ENCODE measurements around the gene NKAIN2.
"Not testable (repeated sequence)": the region's sequence is repeated elsewhere in the genome, so short reads cannot be mapped to it uniquely, and the experiment has no call there.

The NKAIN2 gene

DNA sequence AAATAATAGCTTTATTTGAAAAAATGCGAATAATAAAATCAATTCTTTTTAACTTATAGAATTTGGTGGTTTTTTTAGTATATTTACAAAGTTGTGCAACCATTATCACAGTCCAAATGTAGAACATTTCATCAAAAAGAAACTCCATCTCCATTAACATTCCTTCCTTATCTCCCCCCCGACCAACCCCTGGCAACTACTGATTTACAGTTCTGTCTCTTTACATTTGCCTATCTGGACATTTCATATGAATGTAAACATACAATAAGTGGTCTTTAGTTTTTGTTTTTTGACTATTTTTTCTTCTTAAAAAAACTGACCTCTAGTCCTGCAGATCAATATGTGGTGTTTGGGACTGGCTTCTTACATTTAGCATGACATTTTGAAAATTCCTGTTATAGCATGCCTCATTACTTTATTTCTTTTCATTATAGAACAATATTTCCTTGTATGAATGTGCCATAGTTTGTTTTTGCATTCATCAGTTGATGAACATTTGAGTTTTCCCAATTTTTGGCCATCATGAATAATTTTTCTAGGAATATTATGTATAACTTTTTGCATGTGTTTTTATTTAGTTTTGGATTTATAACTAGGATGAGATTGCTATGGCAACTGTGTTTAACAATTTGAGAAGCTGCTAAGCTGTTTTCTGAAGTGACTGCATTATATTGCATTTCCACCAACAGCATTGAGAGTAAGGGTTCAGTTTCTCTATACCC is 344.7 kb downstream of the NKAIN2 start:
- no peak for FAIRE-seq
- DNase-seq (ENCODE audit: extremely low spot score, insufficient read length, low read depth) = no peak

GRCh38 chr6:124149646-124150045 is 346.0 kb downstream of the NKAIN2 start:
- FAIRE-seq (no peak), DNase-seq (ENCODE audit: extremely low spot score, insufficient read length, low read depth) (no peak)

- no peak for DNase-seq (ENCODE audit: extremely low spot score, insufficient read length, low read depth)
- no peak for FAIRE-seq
These were observed 354.4 kb downstream of the NKAIN2 start for GRCh38 chr6:124158024-124158423.

- DNase-seq (ENCODE audit: extremely low spot score, insufficient read length, low read depth) (no peak), FAIRE-seq (no peak)
These were observed 360.0 kb downstream of the NKAIN2 start for GRCh38 chr6:124163676-124164075.

GRCh38 chr6:124164343-124164742 is 360.7 kb downstream of the NKAIN2 start:
- DNase-seq (ENCODE audit: extremely low spot score, insufficient read length, low read depth) (no peak), FAIRE-seq (no peak)

DNA sequence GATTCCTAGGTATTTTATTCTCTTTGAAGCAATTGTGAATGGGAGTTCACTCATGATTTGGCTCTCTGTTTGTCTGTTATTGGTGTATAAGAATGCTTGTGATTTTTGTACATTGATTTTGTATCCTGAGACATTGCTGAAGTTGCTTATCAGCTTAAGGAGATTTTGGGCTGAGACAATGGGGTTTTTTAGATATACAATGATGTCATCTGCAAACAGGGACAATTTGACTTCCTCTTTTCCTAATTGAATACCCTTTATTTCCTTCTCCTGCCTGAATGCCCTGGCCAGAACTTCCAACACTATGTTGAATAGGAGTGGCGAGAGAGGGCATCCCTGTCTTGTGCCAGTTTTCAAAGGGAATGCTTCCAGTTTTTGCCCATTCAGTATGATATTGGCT is 363.6 kb downstream of the NKAIN2 start:
- FAIRE-seq; DNase-seq (ENCODE audit: extremely low spot score, insufficient read length, low read depth): not testable (repeated sequence)

DNA sequence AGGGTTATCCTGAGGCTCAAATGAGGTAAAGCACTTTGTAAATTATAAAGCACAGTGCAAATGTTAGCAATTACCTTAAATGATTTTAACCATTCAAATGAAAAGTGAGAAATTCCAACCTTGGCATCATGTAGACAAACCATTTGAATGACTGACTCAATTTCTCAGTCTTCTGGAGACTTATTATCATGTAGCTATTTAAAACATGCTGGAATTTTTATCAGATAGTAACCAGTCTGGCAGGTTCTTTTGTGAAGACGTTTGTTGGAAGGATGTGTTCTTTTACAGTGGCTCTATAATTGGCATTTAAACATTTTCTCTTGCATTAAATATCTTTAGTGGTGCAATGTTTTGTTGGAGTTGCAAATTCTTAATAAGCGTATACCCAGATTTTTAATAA is 386.6 kb downstream of the NKAIN2 start:
- DNase-seq (ENCODE audit: extremely low spot score, insufficient read length, low read depth) (no peak), FAIRE-seq (no peak)

DNA sequence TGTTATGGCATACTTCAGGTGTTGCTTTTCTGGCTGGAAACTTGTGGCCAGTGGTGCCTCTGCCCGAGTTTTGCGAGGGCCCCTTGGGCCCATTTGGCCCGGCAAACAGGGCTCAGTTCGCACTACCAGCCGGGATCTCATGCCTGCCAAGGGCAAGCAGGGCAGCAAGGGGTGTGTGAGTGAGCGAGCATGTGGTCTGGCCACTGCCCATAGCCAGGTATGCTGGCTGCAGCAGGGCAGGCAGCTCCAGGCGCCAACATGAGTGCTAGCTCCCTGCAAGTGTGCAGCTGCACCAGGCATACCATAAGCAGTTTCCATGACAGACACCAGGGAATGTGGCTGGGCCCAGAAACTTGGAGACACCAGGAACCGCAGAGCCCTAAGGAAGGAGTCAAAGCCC is 389.5 kb downstream of the NKAIN2 start:
- no peak for DNase-seq (ENCODE audit: extremely low spot score, insufficient read length, low read depth)
- FAIRE-seq = no peak

DNA sequence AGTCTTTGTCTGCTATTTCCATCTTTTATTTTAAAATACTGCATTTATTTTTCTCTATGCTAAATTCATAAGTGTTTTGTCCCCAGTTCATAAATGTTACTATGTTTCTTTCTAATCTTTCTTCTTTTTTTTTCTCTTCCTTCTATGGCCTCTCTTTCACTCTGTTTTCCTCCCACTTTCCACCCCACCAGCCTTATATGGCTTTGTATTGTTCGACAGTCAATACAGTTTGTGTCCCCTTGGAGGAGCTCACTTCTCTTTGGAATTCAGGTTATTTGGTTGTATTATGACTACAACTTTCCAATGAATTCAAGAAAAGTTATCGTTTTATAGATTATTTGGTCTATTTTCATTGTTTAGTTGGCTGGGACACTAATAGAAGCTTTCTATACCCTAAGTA is 393.5 kb downstream of the NKAIN2 start:
- FAIRE-seq = no peak

DNA sequence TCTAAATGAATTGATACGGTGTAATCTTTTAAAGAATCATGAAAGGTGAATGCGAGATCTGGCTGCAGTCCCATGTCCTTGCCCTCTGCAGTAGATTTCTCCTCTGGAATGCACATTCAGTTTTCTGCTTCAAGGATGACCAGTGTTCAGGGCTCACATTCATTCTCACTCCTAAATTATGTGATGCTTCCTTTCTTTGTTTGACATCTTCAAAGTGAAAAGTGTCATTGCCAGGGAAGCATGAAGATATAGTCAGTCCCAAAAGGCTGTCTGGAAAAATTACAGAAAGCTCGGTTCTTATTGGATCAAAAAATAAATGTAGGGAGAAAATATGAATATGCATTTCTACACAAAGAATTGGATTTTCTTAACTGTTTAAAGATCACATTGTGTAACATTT is 395.6 kb downstream of the NKAIN2 start:
- DNase-seq (ENCODE audit: extremely low spot score, insufficient read length, low read depth) (no peak), FAIRE-seq (no peak)

More for the DNA sequence above, 393.5 kb downstream of the NKAIN2 start:
- DNase-seq (ENCODE audit: extremely low spot score, insufficient read length, low read depth) = no peak

DNA sequence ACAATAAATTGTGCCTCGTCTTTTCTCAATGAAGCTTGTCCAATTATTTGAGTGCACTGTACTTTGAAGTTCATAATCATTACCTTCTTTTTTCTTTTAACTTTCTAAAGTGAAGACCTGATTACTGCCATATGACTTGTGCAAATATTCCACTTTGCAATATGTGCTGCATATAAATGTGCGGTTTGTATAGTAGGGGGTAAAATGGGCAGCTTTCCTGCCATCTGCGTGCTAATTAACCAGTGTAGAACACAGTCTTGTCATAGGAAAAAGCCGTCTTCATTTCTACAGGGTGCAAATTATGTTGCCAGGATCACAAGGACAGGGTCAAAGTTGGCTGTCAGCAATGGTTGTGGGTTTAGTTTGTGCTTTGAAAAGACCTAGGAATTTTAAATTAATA is 397.0 kb downstream of the NKAIN2 start:
- DNase-seq (ENCODE audit: extremely low spot score, insufficient read length, low read depth) = no peak
- FAIRE-seq = no peak

DNA sequence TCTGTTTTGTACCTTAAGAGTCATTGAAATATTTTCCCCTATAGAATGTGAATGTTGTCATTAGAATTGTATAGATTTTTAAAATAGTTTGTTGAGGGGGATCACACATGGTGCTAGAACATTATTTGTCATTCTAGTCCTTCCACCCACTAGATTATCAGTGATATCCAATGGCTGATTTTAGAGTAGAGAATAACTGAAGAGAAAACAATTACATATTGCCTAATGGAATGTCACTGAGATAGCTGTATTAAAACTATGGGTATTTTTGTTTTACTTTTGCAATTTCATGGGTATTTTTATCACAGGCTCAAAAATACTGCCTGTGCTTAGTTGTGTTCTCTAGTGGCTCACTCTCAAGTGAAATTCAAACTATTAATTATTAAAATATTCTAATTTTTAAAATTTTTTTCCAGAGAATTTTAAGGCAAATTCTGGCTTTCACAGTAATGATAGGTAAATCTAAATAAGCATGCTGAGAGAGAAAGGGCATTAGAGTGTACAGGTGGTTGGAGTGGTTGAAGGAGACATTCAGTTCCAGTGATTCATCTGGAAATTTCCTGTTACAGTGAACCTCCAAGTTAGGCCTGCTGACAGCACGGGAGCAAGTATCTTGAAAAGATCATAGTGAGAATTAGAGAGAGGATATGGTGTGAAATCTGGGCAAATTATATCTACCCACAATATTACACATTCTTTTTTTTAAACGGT is 399.6 kb downstream of the NKAIN2 start:
- DNase-seq (ENCODE audit: extremely low spot score, insufficient read length, low read depth) (no peak), FAIRE-seq (no peak)

DNA sequence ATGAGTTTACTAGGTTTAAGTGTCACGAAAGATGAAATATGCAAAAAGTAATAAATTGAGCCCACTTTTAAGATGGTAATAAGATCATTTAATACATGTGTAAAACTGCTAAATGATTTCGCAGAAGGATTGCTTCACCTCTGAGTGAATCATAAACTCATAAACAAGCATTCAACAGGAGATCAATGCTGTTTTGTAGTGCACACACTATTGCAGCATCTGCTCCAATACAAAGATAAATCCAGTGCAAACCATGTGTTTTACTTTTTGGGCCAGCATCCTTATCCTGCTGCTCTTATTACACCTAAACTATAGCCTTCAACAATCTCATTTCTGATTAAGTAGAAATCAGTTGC is 400.1 kb downstream of the NKAIN2 start:
- FAIRE-seq = no peak

GRCh38 chr6:124205921-124206320 is 402.3 kb downstream of the NKAIN2 start:
- FAIRE-seq = no peak
- DNase-seq (ENCODE audit: extremely low spot score, insufficient read length, low read depth) = no peak

More for the DNA sequence above, 400.1 kb downstream of the NKAIN2 start:
- DNase-seq (ENCODE audit: extremely low spot score, insufficient read length, low read depth) = no peak

GRCh38 chr6:124223611-124224345 is 420.1 kb downstream of the NKAIN2 start:
- no peak for FAIRE-seq
- DNase-seq (ENCODE audit: extremely low spot score, insufficient read length, low read depth) = no peak

DNA sequence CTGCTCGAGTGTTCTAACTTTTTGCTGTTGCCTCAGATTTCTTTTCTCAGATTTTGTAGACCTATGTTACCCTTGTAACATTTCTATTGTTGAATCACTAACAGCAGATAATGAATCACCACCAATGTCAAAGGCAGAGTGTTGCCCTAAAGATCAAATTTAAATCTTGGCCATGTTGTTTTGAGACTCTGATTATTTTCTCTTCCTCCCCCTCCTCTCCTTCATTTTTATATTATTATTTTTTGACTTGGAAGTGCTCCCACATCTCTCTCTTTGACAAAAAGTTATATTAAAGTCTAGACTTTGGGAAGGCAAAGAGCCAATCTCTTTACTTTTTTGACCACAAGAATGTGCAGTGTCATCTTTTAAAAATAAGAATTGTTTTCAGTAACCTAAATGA is 422.7 kb downstream of the NKAIN2 start:
- FAIRE-seq (no peak), DNase-seq (ENCODE audit: extremely low spot score, insufficient read length, low read depth) (no peak)

DNA sequence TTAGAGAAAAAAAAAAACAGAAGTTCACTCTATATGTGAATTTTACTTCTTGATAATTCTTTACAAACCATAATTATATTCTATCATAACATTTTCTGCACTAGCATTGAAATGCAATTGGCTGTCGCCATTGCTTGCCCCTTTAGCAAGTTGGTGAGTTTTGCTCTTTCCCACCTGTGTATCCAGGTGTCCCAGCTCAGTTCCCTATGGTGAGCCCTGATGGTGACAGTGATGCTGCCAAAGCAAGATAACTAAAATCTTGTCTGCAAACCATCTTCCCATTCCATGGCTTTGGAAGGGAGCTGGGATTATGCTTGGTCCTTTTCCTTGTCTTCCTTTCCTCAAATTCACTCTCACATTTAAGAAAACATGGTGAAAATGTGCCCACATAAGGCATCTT is 429.6 kb downstream of the NKAIN2 start:
- FAIRE-seq = no peak
- no peak for DNase-seq (ENCODE audit: extremely low spot score, insufficient read length, low read depth)

- DNase-seq (ENCODE audit: extremely low spot score, insufficient read length, low read depth) (no peak), FAIRE-seq (no peak)
These were observed 431.1 kb downstream of the NKAIN2 start for GRCh38 chr6:124234801-124235200.

GRCh38 chr6:124237911-124238310 is 434.2 kb downstream of the NKAIN2 start:
- DNase-seq (ENCODE audit: extremely low spot score, insufficient read length, low read depth) = no peak
- FAIRE-seq = no peak

GRCh38 chr6:124238408-124238807 is 434.7 kb downstream of the NKAIN2 start:
- DNase-seq (ENCODE audit: extremely low spot score, insufficient read length, low read depth); FAIRE-seq: not testable (repeated sequence)
